ENCODE measurements around the gene NBPF14.
"Not testable (repeated sequence)": the region's sequence is repeated elsewhere in the genome, so short reads cannot be mapped to it uniquely, and the experiment has no call there.

Gene NBPF14

DNA sequence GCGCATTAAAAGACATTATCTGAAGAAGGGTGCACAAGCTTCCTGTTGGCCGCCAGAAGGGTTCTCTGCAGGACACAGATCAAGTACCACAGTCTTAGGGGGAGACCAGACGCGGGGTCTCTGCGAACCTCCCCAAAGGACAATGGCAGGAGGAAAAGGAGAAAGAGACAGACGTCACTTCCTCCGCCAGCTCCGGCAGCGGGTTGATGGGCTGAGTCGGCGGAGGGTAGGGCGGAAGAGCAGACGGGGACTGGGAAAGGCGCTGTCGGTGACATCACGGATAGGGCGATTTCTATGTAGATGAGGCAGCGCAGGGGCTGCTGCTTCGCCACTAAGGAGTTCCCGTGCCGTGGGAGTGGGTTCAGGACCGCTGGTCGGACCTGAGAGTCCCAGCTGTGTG lies 73.7 kb downstream of the NBPF14 start:
- WGBS, result 0% methylated on average over 2 of the region's 23 CpGs
- H4K91ac ChIP-seq (ENCODE audit: low read length); H2AFZ ChIP-seq (ENCODE audit: low read depth, low read length); H3K36me3 ChIP-seq (ENCODE audit: control insufficient read depth in 1 of 2, insufficient read depth in 2 of 2, low read depth in 1 of 2, low read length in 2 of 2); H3K79me1 ChIP-seq (replicated peaks; ENCODE audit: low read length, poor library complexity, severe bottlenecking); H3K23ac ChIP-seq (ENCODE audit: low read length in 2 of 2); H3K27me3 ChIP-seq (ENCODE audit: control insufficient read depth in 1 of 2, insufficient read depth in 1 of 2, low read length in 2 of 2); H2BK120ac ChIP-seq (ENCODE audit: low read depth, low read length); H3K4me2 ChIP-seq (ENCODE audit: low read length, poor library complexity, severe bottlenecking); H3K14ac ChIP-seq (ENCODE audit: low read length in 2 of 2); H3K27ac ChIP-seq (ENCODE audit: low read length, poor library complexity, severe bottlenecking); H3K4me1 ChIP-seq (ENCODE audit: control insufficient read depth, insufficient read depth, low read depth, low read length); H2BK5ac ChIP-seq (ENCODE audit: low read depth, low read length, poor library complexity, severe bottlenecking); H3K18ac ChIP-seq (ENCODE audit: low read depth in 1 of 2, low read length in 2 of 2); H2BK15ac ChIP-seq (ENCODE audit: low read depth, poor library complexity, severe bottlenecking); H2BK12ac ChIP-seq (ENCODE audit: low read length in 2 of 2); H3K9me3 ChIP-seq (ENCODE audit: control insufficient read depth, low read length); H2AK5ac ChIP-seq (ENCODE audit: low read length, severe bottlenecking); H3K9ac ChIP-seq (ENCODE audit: low read length); H3K4ac ChIP-seq (ENCODE audit: low read depth in 1 of 2, low read length in 2 of 2): not testable (repeated sequence)
- DNase-seq, result peak; percentile 91
- Histone ChIP-seq H4K8ac (ENCODE audit: low read length) (peak overlapping the region; percentile 80), H3K4me3 (ENCODE audit: insufficient read depth in 1 of 2, low read depth in 1 of 2, low read length in 2 of 2) (peak overlapping the region in 1 of 2 experiments; percentile 44)

DNA sequence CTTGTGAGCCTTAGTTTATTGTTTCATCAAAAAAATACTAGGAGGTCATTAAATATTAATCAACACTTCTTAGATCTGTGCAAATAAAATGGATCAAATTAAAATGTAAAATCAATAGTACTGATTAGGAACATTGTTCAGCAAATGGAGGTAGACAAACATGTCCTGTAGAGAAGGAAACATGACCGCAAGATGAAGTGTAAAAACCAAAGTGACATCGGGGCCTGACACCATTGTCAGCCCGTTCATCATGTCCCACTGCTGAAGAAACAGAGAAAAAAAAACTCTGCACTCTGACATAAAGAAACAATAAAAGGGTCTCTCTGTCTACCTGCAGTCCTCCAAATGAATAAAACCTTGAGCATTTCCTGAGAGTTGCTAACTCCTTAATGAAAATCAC lies 81.5 kb downstream of the NBPF14 start:
- H3K4me2 ChIP-seq (ENCODE audit: low read length, poor library complexity, severe bottlenecking); H2AFZ ChIP-seq (ENCODE audit: low read depth, low read length); H4K8ac ChIP-seq (ENCODE audit: low read length); H3K9ac ChIP-seq (ENCODE audit: low read length); H3K4me1 ChIP-seq (ENCODE audit: control insufficient read depth, insufficient read depth, low read depth, low read length); H3K14ac ChIP-seq (ENCODE audit: low read length in 2 of 2); H3K23ac ChIP-seq (ENCODE audit: low read length in 2 of 2); H3K4ac ChIP-seq (ENCODE audit: low read depth in 1 of 2, low read length in 2 of 2); H3K27me3 ChIP-seq (ENCODE audit: control insufficient read depth in 1 of 2, insufficient read depth in 1 of 2, low read length in 2 of 2); H3K36me3 ChIP-seq (ENCODE audit: control insufficient read depth in 1 of 2, insufficient read depth in 2 of 2, low read depth in 1 of 2, low read length in 2 of 2); H2BK120ac ChIP-seq (ENCODE audit: low read depth, low read length); H3K79me1 ChIP-seq (replicated peaks; ENCODE audit: low read length, poor library complexity, severe bottlenecking); H4K91ac ChIP-seq (ENCODE audit: low read length); H2BK5ac ChIP-seq (ENCODE audit: low read depth, low read length, poor library complexity, severe bottlenecking); H2AK5ac ChIP-seq (ENCODE audit: low read length, severe bottlenecking); H3K18ac ChIP-seq (ENCODE audit: low read depth in 1 of 2, low read length in 2 of 2); H2BK12ac ChIP-seq (ENCODE audit: low read length in 2 of 2); H3K9me3 ChIP-seq (ENCODE audit: control insufficient read depth, low read length); H3K4me3 ChIP-seq (ENCODE audit: insufficient read depth in 1 of 2, low read depth in 1 of 2, low read length in 2 of 2); H3K27ac ChIP-seq (ENCODE audit: low read length, poor library complexity, severe bottlenecking); H2BK15ac ChIP-seq (ENCODE audit: low read depth, poor library complexity, severe bottlenecking); DNase-seq: not testable (repeated sequence)
- whole genome bisulfite sequencing, result no CpG with 5 or more reads among the region's 3 CpGs

DNA sequence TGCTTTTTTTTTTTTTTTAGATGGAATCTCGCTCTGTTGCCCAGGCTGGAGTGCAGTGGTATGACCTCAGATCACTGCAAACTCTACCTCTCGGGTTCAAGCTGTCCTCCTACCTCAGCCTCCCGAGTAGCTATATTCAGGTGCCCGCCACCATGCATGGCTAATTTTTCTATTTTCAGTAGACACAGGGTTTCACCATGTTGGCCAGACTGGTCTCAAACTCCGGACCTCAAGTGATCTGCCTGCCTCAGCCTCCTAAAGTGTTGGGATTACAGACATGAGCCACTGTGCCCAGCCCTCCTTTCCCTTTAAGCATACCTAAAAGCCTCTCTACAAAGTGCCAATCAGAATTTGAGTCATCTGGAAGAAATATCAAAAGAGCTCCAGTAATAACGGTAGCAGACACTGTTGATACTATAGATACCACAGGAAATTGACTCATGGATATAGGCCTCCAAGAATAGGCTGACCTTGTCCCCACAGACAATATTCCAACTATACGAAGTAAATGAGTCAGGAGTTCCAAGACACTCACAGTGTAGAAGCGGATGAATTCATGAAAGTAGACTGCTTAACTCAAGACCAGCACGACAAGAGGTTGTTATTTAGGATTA lies 83.1 kb downstream of the NBPF14 start:
- H3K4me3 ChIP-seq (ENCODE audit: insufficient read depth in 1 of 2, low read depth in 1 of 2, low read length in 2 of 2); H2AK5ac ChIP-seq (ENCODE audit: low read length, severe bottlenecking); H3K36me3 ChIP-seq (ENCODE audit: control insufficient read depth in 1 of 2, insufficient read depth in 2 of 2, low read depth in 1 of 2, low read length in 2 of 2); H3K4me2 ChIP-seq (ENCODE audit: low read length, poor library complexity, severe bottlenecking); H3K79me1 ChIP-seq (replicated peaks; ENCODE audit: low read length, poor library complexity, severe bottlenecking); H2BK5ac ChIP-seq (ENCODE audit: low read depth, low read length, poor library complexity, severe bottlenecking); H3K27ac ChIP-seq (ENCODE audit: low read length, poor library complexity, severe bottlenecking); H3K9me3 ChIP-seq (ENCODE audit: control insufficient read depth, low read length); H2BK120ac ChIP-seq (ENCODE audit: low read depth, low read length); H3K14ac ChIP-seq (ENCODE audit: low read length in 2 of 2); H4K8ac ChIP-seq (ENCODE audit: low read length); H4K91ac ChIP-seq (ENCODE audit: low read length); H3K4me1 ChIP-seq (ENCODE audit: control insufficient read depth, insufficient read depth, low read depth, low read length); H3K9ac ChIP-seq (ENCODE audit: low read length); H3K23ac ChIP-seq (ENCODE audit: low read length in 2 of 2); H3K4ac ChIP-seq (ENCODE audit: low read depth in 1 of 2, low read length in 2 of 2); H3K18ac ChIP-seq (ENCODE audit: low read depth in 1 of 2, low read length in 2 of 2); H3K27me3 ChIP-seq (ENCODE audit: control insufficient read depth in 1 of 2, insufficient read depth in 1 of 2, low read length in 2 of 2); H2BK12ac ChIP-seq (ENCODE audit: low read length in 2 of 2); H2AFZ ChIP-seq (ENCODE audit: low read depth, low read length); H2BK15ac ChIP-seq (ENCODE audit: low read depth, poor library complexity, severe bottlenecking): not testable (repeated sequence)
- 86% methylated on average over 2 of the region's 9 CpGs for WGBS
- DNase-seq, result peak; percentile 81

DNA sequence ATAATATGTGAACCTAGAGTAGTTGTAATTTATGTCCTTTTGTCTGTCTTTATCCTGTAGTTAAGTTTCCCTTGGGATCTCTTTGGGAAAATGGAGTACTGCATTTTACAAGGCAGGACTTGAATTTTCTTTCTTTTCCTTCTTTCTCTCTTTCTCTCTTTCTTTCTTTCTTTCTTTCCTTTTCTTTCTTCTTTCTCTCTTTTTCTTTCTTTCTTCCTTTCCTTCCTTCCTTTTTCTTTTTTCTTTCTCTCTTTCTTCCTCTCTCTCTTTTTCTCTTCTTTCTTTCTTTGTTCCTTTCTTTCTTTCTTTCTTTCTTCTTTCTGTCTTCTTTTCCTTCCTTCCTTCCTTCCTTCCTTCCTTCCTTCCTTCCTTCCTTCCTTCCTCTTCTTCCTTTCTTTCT lies 101.9 kb downstream of the NBPF14 start:
- not testable (repeated sequence) for H3K18ac ChIP-seq (ENCODE audit: low read depth in 1 of 2, low read length in 2 of 2); H3K9ac ChIP-seq (ENCODE audit: low read length)

More for the DNA sequence above, 101.9 kb downstream of the NBPF14 start:
- H4K8ac ChIP-seq (ENCODE audit: low read length); H3K4ac ChIP-seq (ENCODE audit: low read depth in 1 of 2, low read length in 2 of 2); H3K79me1 ChIP-seq (replicated peaks; ENCODE audit: low read length, poor library complexity, severe bottlenecking); H2BK12ac ChIP-seq (ENCODE audit: low read length in 2 of 2); H3K14ac ChIP-seq (ENCODE audit: low read length in 2 of 2); H4K91ac ChIP-seq (ENCODE audit: low read length); H2BK5ac ChIP-seq (ENCODE audit: low read depth, low read length, poor library complexity, severe bottlenecking); H3K27ac ChIP-seq (ENCODE audit: low read length, poor library complexity, severe bottlenecking); H3K27me3 ChIP-seq (ENCODE audit: control insufficient read depth in 1 of 2, insufficient read depth in 1 of 2, low read length in 2 of 2); H3K4me1 ChIP-seq (ENCODE audit: control insufficient read depth, insufficient read depth, low read depth, low read length); H3K9me3 ChIP-seq (ENCODE audit: control insufficient read depth, low read length); H3K23ac ChIP-seq (ENCODE audit: low read length in 2 of 2); H3K4me2 ChIP-seq (ENCODE audit: low read length, poor library complexity, severe bottlenecking); DNase-seq; H3K4me3 ChIP-seq (ENCODE audit: insufficient read depth in 1 of 2, low read depth in 1 of 2, low read length in 2 of 2); H3K36me3 ChIP-seq (ENCODE audit: control insufficient read depth in 1 of 2, insufficient read depth in 2 of 2, low read depth in 1 of 2, low read length in 2 of 2); H2AK5ac ChIP-seq (ENCODE audit: low read length, severe bottlenecking); H2BK15ac ChIP-seq (ENCODE audit: low read depth, poor library complexity, severe bottlenecking); H2AFZ ChIP-seq (ENCODE audit: low read depth, low read length); H2BK120ac ChIP-seq (ENCODE audit: low read depth, low read length): not testable (repeated sequence)

Measured in mesenchymal stem cell (in vitro differentiated cells and primary cell).